H1 (cell line): ENCODE measurements around the gene LANCL3. TPM values are rescaled to one million over a fixed set of nuclear protein-coding genes. Genes with fewer than 3 reads are reported as not detected.

Experiments used
- CTCF ChIA-PET: fragments of 300-600 bp; sonication (Branson Sonifier 250); formaldehyde crosslinking; loops from one replicate; lab custom pipeline; 2021; ENCODE audit not compliant: partially characterized antibody; lab: Charles Lee
- POLR2A ChIA-PET: fragments of 300-600 bp; sonication (Branson Sonifier 250); formaldehyde crosslinking; loops from one replicate; lab custom pipeline; 2021; ENCODE audit warnings: inconsistent platforms; ENCODE audit not compliant: partially characterized antibody; lab: Charles Lee
- DNase-seq, 2 experiments: peaks; one replicate each; pipeline versions ENCODE4 v3.0.0 to v3.0.0-alpha.2; 2010 to 2022; ENCODE audit warnings: low spot score in 2 of 2, low read depth in 1 of 2, mixed read lengths in 1 of 2
- FAIRE-seq: peaks from 2 replicates; lab custom pipeline; 2011; peaks lifted over from hg19 to GRCh38; lab: Jason Lieb, UNC
- H2AFZ ChIP-seq: 2 replicates; pipeline ENCODE4 v1.8.1; 2012; ENCODE audit warnings: low read length, inconsistent platforms
- H2AK5ac ChIP-seq: 2 replicates; pipeline ENCODE4 v1.6.1; 2013; ENCODE audit warnings: low read depth, low read length
- H2BK120ac ChIP-seq: replicated peaks from 2 replicates; pipeline ENCODE3; 2013; ENCODE audit warnings: low read depth, low read length, inconsistent platforms
- H2BK12ac ChIP-seq: 2 replicates; pipeline ENCODE4 v1.6.1; 2013; ENCODE audit warnings: low read depth, low read length
- H2BK15ac ChIP-seq: 2 replicates; pipeline ENCODE4 v1.6.1; 2013; ENCODE audit warnings: low read length
- H2BK20ac ChIP-seq: 2 replicates; pipeline ENCODE4 v1.6.1; 2013; ENCODE audit warnings: low read length
- H2BK5ac ChIP-seq: 2 replicates; pipeline ENCODE4 v1.6.1; 2013; ENCODE audit warnings: low read depth, low read length
- H3K14ac ChIP-seq: 2 replicates; pipeline ENCODE4 v1.6.1; 2013; ENCODE audit warnings: inconsistent platforms; ENCODE audit not compliant: insufficient read length
- H3K18ac ChIP-seq: 2 replicates; pipeline ENCODE4 v1.6.1; 2013; ENCODE audit warnings: low read length; ENCODE audit errors: extremely low read depth
- H3K23ac ChIP-seq: 2 replicates; pipeline ENCODE4 v1.6.1; 2013; ENCODE audit warnings: inconsistent platforms; ENCODE audit not compliant: insufficient read length
- H3K23me2 ChIP-seq: 2 replicates; pipeline ENCODE4 v1.6.1; 2013; ENCODE audit warnings: low read depth, low read length
- H3K27ac ChIP-seq: 2 replicates; pipeline ENCODE4 v1.6.1; 2011; ENCODE audit warnings: low read depth, low read length, inconsistent platforms
- H3K27me3 ChIP-seq, 4 experiments: replicated peaks in 1 of 4; 1 replicate in 1 of 4; 2 replicates in 3 of 4; pipeline versions ENCODE4 v1.6.1 to v1.8.1; 2011 to 2013; ENCODE audit warnings: low read length in 3 of 4, mild to moderate bottlenecking in 3 of 4, inconsistent platforms in 2 of 4, mixed read lengths in 2 of 4, moderate library complexity in 1 of 4; ENCODE audit not compliant: control insufficient read depth in 3 of 4, insufficient read depth in 3 of 4; ENCODE audit errors: extremely low read depth in 1 of 4
- H3K36me3 ChIP-seq, 4 experiments: 2 replicates each; pipeline versions ENCODE4 v1.6.1 to v1.8.1; 2011 to 2013; ENCODE audit warnings: mild to moderate bottlenecking in 4 of 4, low read length in 3 of 4, moderate library complexity in 2 of 4, control low read depth in 1 of 4, inconsistent platforms in 1 of 4; ENCODE audit not compliant: insufficient read depth in 4 of 4, control insufficient read depth in 2 of 4
- H3K4ac ChIP-seq: replicated peaks from 2 replicates; pipeline ENCODE3; 2013; ENCODE audit warnings: low read length, low read depth, mixed read lengths, inconsistent platforms; ENCODE audit not compliant: insufficient read length
- H3K4me1 ChIP-seq, 4 experiments: replicated peaks in 1 of 4; 1 replicate in 1 of 4; 2 replicates in 3 of 4; pipeline versions ENCODE4 v1.6.1 to v1.8.1; 2011 to 2013; ENCODE audit warnings: low read length in 3 of 4, inconsistent platforms in 2 of 4, mixed read lengths in 1 of 4; ENCODE audit not compliant: insufficient read depth in 4 of 4, control insufficient read depth in 3 of 4
- H3K4me2 ChIP-seq, 2 experiments: 2 replicates each; pipeline versions ENCODE4 v1.6.1 to v1.8.1; 2011 to 2013; ENCODE audit warnings: low read depth in 2 of 2, low read length in 2 of 2, control low read depth in 1 of 2, inconsistent platforms in 1 of 2, mild to moderate bottlenecking in 1 of 2; ENCODE audit not compliant: insufficient read depth in 1 of 2
- H3K4me3 ChIP-seq, 4 experiments: fragments of 200-600, 300-600 bp in 1 of 4; sonication (generic), shearing (Covaris generic), sonication (Bioruptor Twin) in 1 of 4; 2 replicates each; pipeline versions ENCODE4 v1.5.1 to v1.8.1; 2011 to 2016; ENCODE audit warnings: low read length in 4 of 4, low read depth in 3 of 4, control low read depth in 2 of 4, inconsistent platforms in 2 of 4, mild to moderate bottlenecking in 2 of 4, mixed read lengths in 1 of 4, moderate library complexity in 1 of 4; ENCODE audit not compliant: insufficient read depth in 2 of 4; ENCODE audit errors: extremely low read depth in 1 of 4
- H3K56ac ChIP-seq: replicated peaks from 2 replicates; pipeline ENCODE3; 2013; ENCODE audit warnings: low read depth, mild to moderate bottlenecking, mixed read lengths, low read length, inconsistent platforms; ENCODE audit not compliant: insufficient read length
- H3K79me1 ChIP-seq: 2 replicates; pipeline ENCODE4 v1.6.1; 2013; ENCODE audit warnings: low read depth, low read length, control low read depth
- H3K79me2 ChIP-seq, 2 experiments: 2 replicates each; pipeline versions ENCODE4 v1.6.1 to v1.8.1; 2012 to 2013; ENCODE audit warnings: low read length in 2 of 2, mild to moderate bottlenecking in 2 of 2, inconsistent platforms in 1 of 2; ENCODE audit not compliant: insufficient read depth in 2 of 2, control insufficient read depth in 1 of 2
- H3K9ac ChIP-seq, 4 experiments: replicated peaks in 1 of 4; 1 replicate in 1 of 4; 2 replicates in 3 of 4; pipeline versions ENCODE4 v1.6.1 to v1.8.1; 2011 to 2013; ENCODE audit warnings: low read depth in 3 of 4, low read length in 3 of 4, control low read depth in 2 of 4, mild to moderate bottlenecking in 2 of 4, moderate library complexity in 2 of 4, inconsistent platforms in 1 of 4; ENCODE audit errors: extremely low read depth in 1 of 4
- H3K9me3 ChIP-seq, 2 experiments: 2 replicates each; pipeline versions ENCODE4 v1.6.1 to v1.8.1; 2012 to 2013; ENCODE audit warnings: mild to moderate bottlenecking in 2 of 2, moderate library complexity in 2 of 2, control low read depth in 1 of 2, inconsistent platforms in 1 of 2, low read depth in 1 of 2, low read length in 1 of 2, mixed read lengths in 1 of 2; ENCODE audit not compliant: insufficient read depth in 2 of 2
- H4K20me1 ChIP-seq, 2 experiments: replicated peaks in 1 of 2; 2 replicates each; pipeline versions ENCODE3 to v1.8.1; 2011 to 2013; ENCODE audit warnings: inconsistent platforms in 2 of 2, low read length in 2 of 2, mild to moderate bottlenecking in 1 of 2; ENCODE audit not compliant: insufficient read depth in 2 of 2, control insufficient read depth in 1 of 2
- H4K5ac ChIP-seq: 2 replicates; pipeline ENCODE4 v1.6.1; 2013; ENCODE audit warnings: low read length, low read depth, mixed read lengths, inconsistent platforms; ENCODE audit not compliant: insufficient read length
- H4K8ac ChIP-seq: 2 replicates; pipeline ENCODE4 v1.8.0; 2013; ENCODE audit warnings: mild to moderate bottlenecking, moderate library complexity, low read length, inconsistent platforms; ENCODE audit not compliant: insufficient read depth; ENCODE audit errors: extremely low read depth
- H4K91ac ChIP-seq: replicated peaks from 2 replicates; pipeline ENCODE3; 2013; ENCODE audit warnings: low read length, mixed read lengths, inconsistent platforms; ENCODE audit not compliant: insufficient read length
- CBX5 ChIP-seq: fragments of 300-800, 300-1000 bp; sonication (generic); IDR thresholded peaks from 2 replicates; pipeline ENCODE4 v1.7.1; 2016; ENCODE audit warnings: antibody characterized with exemption, low read length, low read depth
- EGR1 ChIP-seq: IDR thresholded peaks from 2 replicates; pipeline ENCODE4 v1.6.1; 2011; ENCODE audit warnings: low read depth, low read length, borderline replicate concordance
- HDAC6 ChIP-seq: IDR thresholded peaks from one replicate; pipeline ENCODE4 v1.7.1; 2012; ENCODE audit warnings: low read depth, mild to moderate bottlenecking, inconsistent platforms, low read length, moderate library complexity
- NANOG ChIP-seq: IDR thresholded peaks from 2 replicates; pipeline ENCODE4 v1.6.1; 2011; ENCODE audit warnings: low read length, low read depth, mild to moderate bottlenecking, inconsistent platforms; ENCODE audit not compliant: insufficient read depth, poor library complexity, severe bottlenecking
- POU5F1 ChIP-seq: IDR thresholded peaks from 2 replicates; pipeline ENCODE4 v1.6.1; 2011; ENCODE audit warnings: low read depth, mild to moderate bottlenecking, low read length, moderate library complexity
- SP4 ChIP-seq: IDR thresholded peaks from 2 replicates; pipeline ENCODE4 v1.6.1; 2012; ENCODE audit warnings: low read length, inconsistent platforms
- TCF12 ChIP-seq: IDR thresholded peaks from 2 replicates; pipeline ENCODE4 v1.6.1; 2011; ENCODE audit warnings: low read depth, mild to moderate bottlenecking, low read length
- WGBS, 2 experiments: shearing (Covaris generic) in 1 of 2; methylation state at CpG; one replicate each; pipeline versions ENCODE4 v1.1.6 to v1.1.7; 2013 to 2015; ENCODE audit warnings: low lambda C conversion rate in 2 of 2, mixed read lengths in 2 of 2, inconsistent platforms in 1 of 2, low coverage in 1 of 2, missing lambda C conversion rate in 1 of 2; ENCODE audit not compliant: insufficient replicate concordance in 2 of 2, insufficient coverage in 1 of 2, insufficient read length in 1 of 2; ENCODE audit errors: extremely low coverage in 1 of 2, missing lambda C conversion rate in 1 of 2; 5-methylcytosine and 5-hydroxymethylcytosine counted together
- polyA plus RNA-seq, 7 experiments: library from polyadenylated mRNA; depleted of rRNA in 3 of 7; stranded (reverse) in 5 of 7; unstranded in 2 of 7; fragments of >200 nt in 5 of 7; fragments of 200-250 nt in 2 of 7; gene quantifications; 1 replicate in 5 of 7; 2 replicates in 1 of 7; 4 replicates in 1 of 7; pipeline versions ENCODE4 v1.2.1 to v1.2.3, GENCODE V29; 2011 to 2013; ENCODE audit warnings: missing spikeins in 2 of 7, mixed read lengths in 2 of 7
- total RNA-seq: library from RNA; stranded (reverse); fragmentation: NEBNext Ultra II Directional; extraction: Animal tissue kit (Norgen Biotek cat#: 25700); gene quantifications from 2 replicates; pipeline ENCODE4 v1.2.1, GENCODE V29; 2021

Gene LANCL3
- total and polyA plus RNA-seq, 2 of the 8 experiments (the other 6 are each of a cell fraction or from before 2014, with no cell fraction given), result 0.11 to 0.37 TPM

- H3K23me2 ChIP-seq, result no peaks in the 10 kb centered on the region
- H2BK15ac ChIP-seq, result no peak overlapping the region
- H2BK5ac ChIP-seq, result no peak overlapping the region
- POLR2A ChIA-PET, result no interaction called here
- H3K4me1 ChIP-seq, result no peaks in the 10 kb centered on the region
- H3K79me2 ChIP-seq, result no peaks in the 10 kb centered on the region
- no peak overlapping the region for H2BK20ac ChIP-seq
- no peaks in the 10 kb centered on the region for H3K36me3 ChIP-seq
- no peak overlapping the region for H3K27ac ChIP-seq
- no peak overlapping the region for H3K4me2 ChIP-seq
- H3K18ac ChIP-seq, result no peak overlapping the region
- H3K56ac ChIP-seq, result no peak overlapping the region
- no peaks in the 10 kb centered on the region for H3K27me3 ChIP-seq
- FAIRE-seq (no peak), DNase-seq (no peak)
- no peak overlapping the region for H3K4ac ChIP-seq
- no peak overlapping the region for H2AK5ac ChIP-seq
- no peak overlapping the region for H3K23ac ChIP-seq
- no peak overlapping the region for H4K8ac ChIP-seq
- CTCF ChIA-PET, result no interaction called here
- no peak overlapping the region for H4K5ac ChIP-seq
- WGBS, 2 experiments, result 86% methylated on average over 2 of the region's 2 CpGs; no CpG with 5 or more reads in 1 of the 2 experiments
- no peak overlapping the region for H3K14ac ChIP-seq
- H4K20me1 ChIP-seq, result no peaks in the 10 kb centered on the region
- H4K91ac ChIP-seq, result no peak overlapping the region
- H2AFZ ChIP-seq, result no peak overlapping the region
- H3K9me3 ChIP-seq, result no peaks in the 10 kb centered on the region
- no peak overlapping the region for H3K9ac ChIP-seq
- H3K4me3 ChIP-seq, result no peak overlapping the region
- no peak overlapping the region for H2BK12ac ChIP-seq
- no peak for TF ChIP-seq SP4
- TF ChIP-seq TCF12, result no peak
- no peak for TF ChIP-seq POU5F1
- TF ChIP-seq NANOG, result no peak
- TF ChIP-seq HDAC6, result no peak
- no peak for TF ChIP-seq CBX5
- no peak for TF ChIP-seq EGR1
- no peak overlapping the region for H2BK120ac ChIP-seq
- no peaks in the 10 kb centered on the region for H3K79me1 ChIP-seq
Observed at GRCh38 chrX:37599729-37600128, 28.3 kb downstream of the LANCL3 start.
